Measurements from ENCODE around the gene PHLDA3.

The PHLDA3 gene

DNA sequence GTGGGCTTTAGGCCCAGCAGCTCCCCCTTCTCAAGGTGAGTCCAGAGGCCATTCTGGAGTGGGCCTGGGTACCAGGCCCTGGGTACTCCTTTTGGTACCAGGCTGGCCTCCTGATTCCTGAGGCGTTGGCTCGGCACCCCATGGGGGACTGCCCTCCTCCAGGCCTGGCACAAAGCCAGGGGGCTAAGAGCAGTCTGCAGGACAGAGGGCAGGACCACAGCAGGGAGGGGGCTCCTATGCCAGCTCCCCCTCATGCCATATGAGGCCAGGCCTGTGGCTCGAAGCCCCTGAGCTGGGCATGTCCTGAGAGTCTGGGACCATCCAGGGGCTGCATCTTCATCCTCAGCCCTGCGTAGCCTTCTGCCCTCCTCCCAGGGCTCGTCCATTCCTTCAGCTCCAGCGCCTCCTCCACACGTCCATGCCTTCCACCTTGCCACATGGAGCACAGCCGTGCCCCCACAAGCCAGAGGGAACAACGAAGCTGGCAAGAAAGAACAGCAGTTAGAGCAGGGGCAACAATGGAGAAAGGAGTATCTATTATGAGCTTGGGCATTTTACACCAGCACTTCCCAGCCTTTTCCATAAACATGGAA, 3.2 kb downstream of the PHLDA3 start:
- no peak overlapping the region for H3K4me2 ChIP-seq (ENCODE audit: low read length)
- H3F3A ChIP-seq (ENCODE audit: insufficient read depth, low read length), result no peaks in the 10 kb centered on the region
- H3K4me1 ChIP-seq (ENCODE audit: insufficient read depth, low read length, severe bottlenecking), result no peaks in the 10 kb centered on the region
- H3K4me3 ChIP-seq (ENCODE audit: low read depth, low read length, poor library complexity, severe bottlenecking), result no peak overlapping the region
- H3K9me3 ChIP-seq (ENCODE audit: low read length), result no peaks in the 10 kb centered on the region
- no peak for TF ChIP-seq EZH2 (IDR thresholded peaks at IDR 0.05; ENCODE audit: borderline replicate concordance, low read length)
- TF ChIP-seq, protein P1, sequence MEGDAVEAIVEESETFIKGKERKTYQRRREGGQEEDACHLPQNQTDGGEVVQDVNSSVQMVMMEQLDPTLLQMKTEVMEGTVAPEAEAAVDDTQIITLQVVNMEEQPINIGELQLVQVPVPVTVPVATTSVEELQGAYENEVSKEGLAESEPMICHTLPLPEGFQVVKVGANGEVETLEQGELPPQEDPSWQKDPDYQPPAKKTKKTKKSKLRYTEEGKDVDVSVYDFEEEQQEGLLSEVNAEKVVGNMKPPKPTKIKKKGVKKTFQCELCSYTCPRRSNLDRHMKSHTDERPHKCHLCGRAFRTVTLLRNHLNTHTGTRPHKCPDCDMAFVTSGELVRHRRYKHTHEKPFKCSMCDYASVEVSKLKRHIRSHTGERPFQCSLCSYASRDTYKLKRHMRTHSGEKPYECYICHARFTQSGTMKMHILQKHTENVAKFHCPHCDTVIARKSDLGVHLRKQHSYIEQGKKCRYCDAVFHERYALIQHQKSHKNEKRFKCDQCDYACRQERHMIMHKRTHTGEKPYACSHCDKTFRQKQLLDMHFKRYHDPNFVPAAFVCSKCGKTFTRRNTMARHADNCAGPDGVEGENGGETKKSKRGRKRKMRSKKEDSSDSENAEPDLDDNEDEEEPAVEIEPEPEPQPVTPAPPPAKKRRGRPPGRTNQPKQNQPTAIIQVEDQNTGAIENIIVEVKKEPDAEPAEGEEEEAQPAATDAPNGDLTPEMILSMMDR (IDR thresholded peaks at IDR 0.05; ENCODE audit: low read length), result no peak
- no peak overlapping the region for H2AFZ ChIP-seq (ENCODE audit: low read length)
- 0 out of 2 replicates have a peak, but pooled peaks cover 4% of the 10 kb centered on the region for H3K27me3 ChIP-seq (ENCODE audit: insufficient read depth, low read length)
- H3K79me2 ChIP-seq (ENCODE audit: insufficient read depth, low read length), result no peaks in the 10 kb centered on the region
- H3K36me3 ChIP-seq (ENCODE audit: insufficient read depth, low read length), result no peaks in the 10 kb centered on the region
- H3K9ac ChIP-seq (ENCODE audit: low read length), result no peak overlapping the region
- H4K20me1 ChIP-seq (ENCODE audit: insufficient read depth, low read length), result no peaks in the 10 kb centered on the region
- H3K27ac ChIP-seq (ENCODE audit: low read depth, low read length, poor library complexity, severe bottlenecking), result no peak overlapping the region
- H3K9me2 ChIP-seq (ENCODE audit: low read depth, low read length), result no peaks in the 10 kb centered on the region

DNA sequence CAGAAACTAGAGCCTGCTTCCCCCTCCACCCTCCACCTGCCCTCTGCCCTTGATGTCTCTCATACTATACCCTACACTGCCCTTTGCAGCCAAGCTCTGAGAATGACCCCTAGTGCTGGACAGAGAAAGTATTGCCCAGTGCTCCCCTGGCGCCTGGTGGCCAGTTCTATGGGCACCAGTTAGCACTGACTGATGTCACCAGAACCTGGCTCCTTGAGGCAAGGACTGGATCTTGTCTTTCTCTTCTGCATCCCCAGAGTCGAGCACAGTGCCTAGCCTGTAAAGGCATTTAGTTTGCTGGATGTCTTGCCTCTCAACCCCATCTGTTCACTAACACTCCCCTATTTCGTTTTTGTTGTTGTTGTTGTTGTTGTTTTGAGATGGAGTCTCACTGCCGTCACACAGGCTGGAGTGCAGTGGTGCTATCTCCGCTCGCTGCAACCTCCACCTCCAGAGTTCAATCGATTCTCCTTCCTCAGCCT, 5.9 kb downstream of the PHLDA3 start:
- no peak for TF ChIP-seq EZH2 (IDR thresholded peaks at IDR 0.05; ENCODE audit: borderline replicate concordance, low read length)
- TF ChIP-seq, protein P1 (IDR thresholded peaks at IDR 0.05; ENCODE audit: low read length), result no peak
- Histone ChIP-seq H3F3A (ENCODE audit: insufficient read depth, low read length) (no peaks in the 10 kb centered on the region), H2AFZ (ENCODE audit: low read length) (no peak overlapping the region), H3K27me3 (ENCODE audit: insufficient read depth, low read length) (0 out of 2 replicates have a peak, but pooled peaks cover 4% of the 10 kb centered on the region), H3K9me2 (ENCODE audit: low read depth, low read length) (no peaks in the 10 kb centered on the region), H3K4me1 (ENCODE audit: insufficient read depth, low read length, severe bottlenecking) (no peaks in the 10 kb centered on the region), H3K9ac (ENCODE audit: low read length) (no peak overlapping the region), H3K36me3 (ENCODE audit: insufficient read depth, low read length) (no peaks in the 10 kb centered on the region), H3K4me3 (ENCODE audit: low read depth, low read length, poor library complexity, severe bottlenecking) (no peak overlapping the region), H3K4me2 (ENCODE audit: low read length) (no peak overlapping the region), H4K20me1 (ENCODE audit: insufficient read depth, low read length) (no peaks in the 10 kb centered on the region), H3K27ac (ENCODE audit: low read depth, low read length, poor library complexity, severe bottlenecking) (no peak overlapping the region), H3K79me2 (ENCODE audit: insufficient read depth, low read length) (no peaks in the 10 kb centered on the region), H3K9me3 (ENCODE audit: low read length) (no peaks in the 10 kb centered on the region)

DNA sequence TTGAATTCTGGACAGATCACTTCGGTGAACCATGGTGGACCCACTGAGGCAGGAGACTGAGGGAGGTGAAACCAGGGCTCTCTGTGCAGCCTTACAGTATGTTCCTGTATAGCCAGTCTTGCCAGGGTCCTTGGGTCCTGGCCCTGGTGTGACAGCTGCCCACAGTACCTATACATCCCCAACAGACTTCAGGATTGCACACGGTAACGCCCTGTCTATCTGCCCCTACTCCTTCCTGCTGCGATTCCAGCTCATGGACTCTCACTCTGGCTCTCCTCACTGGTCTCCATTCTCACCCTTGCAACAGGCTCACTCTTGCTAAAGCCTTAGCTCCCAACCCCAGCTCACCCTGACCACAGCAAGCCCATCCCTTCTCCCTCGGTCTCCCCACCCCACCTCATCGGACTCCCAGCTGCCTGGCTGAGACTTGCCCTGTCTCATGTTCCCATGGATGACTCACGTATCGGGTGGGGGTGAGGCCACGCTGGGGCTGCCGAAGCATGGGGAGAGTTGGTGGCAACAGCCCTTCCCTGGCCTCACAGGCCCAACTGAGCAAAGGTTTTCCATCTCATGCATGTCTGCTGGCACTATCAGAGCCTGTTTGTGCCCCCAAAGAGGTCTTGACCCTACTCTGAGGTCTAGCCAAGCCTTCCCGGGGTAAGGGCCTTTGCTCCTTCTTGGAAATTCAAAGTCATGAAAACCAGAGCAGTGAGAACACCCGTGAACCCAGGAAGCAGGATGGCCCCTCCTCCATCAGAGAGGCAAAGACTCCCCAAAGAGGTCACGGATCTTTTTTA, 7.1 kb downstream of the PHLDA3 start:
- H3K4me3 ChIP-seq (ENCODE audit: low read depth, low read length, poor library complexity, severe bottlenecking), result no peak overlapping the region
- H3K27ac ChIP-seq (ENCODE audit: low read depth, low read length, poor library complexity, severe bottlenecking), result no peak overlapping the region

More for the DNA sequence above, 7.1 kb downstream of the PHLDA3 start:
- no peak overlapping the region for H3K9ac ChIP-seq (ENCODE audit: low read length)
- H3K36me3 ChIP-seq (ENCODE audit: insufficient read depth, low read length), result no peaks in the 10 kb centered on the region
- no peaks in the 10 kb centered on the region for H3F3A ChIP-seq (ENCODE audit: insufficient read depth, low read length)
- no peak overlapping the region for H3K4me2 ChIP-seq (ENCODE audit: low read length)
- H3K27me3 ChIP-seq (ENCODE audit: insufficient read depth, low read length), result 0 out of 2 replicates have a peak, but pooled peaks cover 4% of the 10 kb centered on the region
- no peaks in the 10 kb centered on the region for H3K79me2 ChIP-seq (ENCODE audit: insufficient read depth, low read length)
- no peak for TF ChIP-seq EZH2 (IDR thresholded peaks at IDR 0.05; ENCODE audit: borderline replicate concordance, low read length)
- TF ChIP-seq, protein P1 (IDR thresholded peaks at IDR 0.05; ENCODE audit: low read length), result no peak
- no peaks in the 10 kb centered on the region for H4K20me1 ChIP-seq (ENCODE audit: insufficient read depth, low read length)
- no peak overlapping the region for H2AFZ ChIP-seq (ENCODE audit: low read length)
- no peaks in the 10 kb centered on the region for H3K4me1 ChIP-seq (ENCODE audit: insufficient read depth, low read length, severe bottlenecking)
- no peaks in the 10 kb centered on the region for H3K9me3 ChIP-seq (ENCODE audit: low read length)
- H3K9me2 ChIP-seq (ENCODE audit: low read depth, low read length), result no peaks in the 10 kb centered on the region
